AG09309 (cell line): ENCODE data around the gene RMND1.

Experiments used
- DNase-seq: peaks from one replicate; pipeline ENCODE4 v3.0.0-alpha.2; 2010; ENCODE audit warnings: low read depth
- H3K4me3 ChIP-seq: 2 replicates; pipeline ENCODE4 v1.5.1; 2011; ENCODE audit warnings: mild to moderate bottlenecking, low read depth, low read length, moderate library complexity; ENCODE audit not compliant: control insufficient read depth
- TF ChIP-seq, protein P1 (sequence below): IDR thresholded peaks from 2 replicates; pipeline ENCODE4 v1.5.1; 2011; ENCODE audit warnings: mild to moderate bottlenecking, low read depth, low read length, inconsistent platforms; ENCODE audit not compliant: insufficient read depth, control insufficient read depth; ENCODE audit errors: missing control alignments

RMND1 gene

DNA sequence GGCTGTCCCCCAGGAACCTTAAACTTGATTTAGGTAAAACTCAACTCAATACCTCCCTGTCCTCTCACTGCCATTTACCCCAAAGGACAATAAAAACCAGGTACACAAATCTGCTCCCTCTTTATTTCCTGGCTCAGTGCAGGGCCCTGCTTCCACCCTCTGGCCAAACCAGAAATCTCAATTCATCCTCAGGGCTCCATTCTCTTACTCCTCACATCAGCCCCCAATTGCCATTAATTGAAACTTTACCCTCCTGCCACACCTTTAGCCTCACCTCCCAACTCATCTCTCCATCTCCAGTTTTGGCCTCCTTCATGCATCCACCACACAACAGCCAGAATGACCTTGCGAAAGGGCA, 71.1 kb downstream of the RMND1 start:
- H3K4me3 ChIP-seq = no peak overlapping the region
- DNase-seq = no peak
- TF ChIP-seq, protein P1, sequence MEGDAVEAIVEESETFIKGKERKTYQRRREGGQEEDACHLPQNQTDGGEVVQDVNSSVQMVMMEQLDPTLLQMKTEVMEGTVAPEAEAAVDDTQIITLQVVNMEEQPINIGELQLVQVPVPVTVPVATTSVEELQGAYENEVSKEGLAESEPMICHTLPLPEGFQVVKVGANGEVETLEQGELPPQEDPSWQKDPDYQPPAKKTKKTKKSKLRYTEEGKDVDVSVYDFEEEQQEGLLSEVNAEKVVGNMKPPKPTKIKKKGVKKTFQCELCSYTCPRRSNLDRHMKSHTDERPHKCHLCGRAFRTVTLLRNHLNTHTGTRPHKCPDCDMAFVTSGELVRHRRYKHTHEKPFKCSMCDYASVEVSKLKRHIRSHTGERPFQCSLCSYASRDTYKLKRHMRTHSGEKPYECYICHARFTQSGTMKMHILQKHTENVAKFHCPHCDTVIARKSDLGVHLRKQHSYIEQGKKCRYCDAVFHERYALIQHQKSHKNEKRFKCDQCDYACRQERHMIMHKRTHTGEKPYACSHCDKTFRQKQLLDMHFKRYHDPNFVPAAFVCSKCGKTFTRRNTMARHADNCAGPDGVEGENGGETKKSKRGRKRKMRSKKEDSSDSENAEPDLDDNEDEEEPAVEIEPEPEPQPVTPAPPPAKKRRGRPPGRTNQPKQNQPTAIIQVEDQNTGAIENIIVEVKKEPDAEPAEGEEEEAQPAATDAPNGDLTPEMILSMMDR = no peak

DNA sequence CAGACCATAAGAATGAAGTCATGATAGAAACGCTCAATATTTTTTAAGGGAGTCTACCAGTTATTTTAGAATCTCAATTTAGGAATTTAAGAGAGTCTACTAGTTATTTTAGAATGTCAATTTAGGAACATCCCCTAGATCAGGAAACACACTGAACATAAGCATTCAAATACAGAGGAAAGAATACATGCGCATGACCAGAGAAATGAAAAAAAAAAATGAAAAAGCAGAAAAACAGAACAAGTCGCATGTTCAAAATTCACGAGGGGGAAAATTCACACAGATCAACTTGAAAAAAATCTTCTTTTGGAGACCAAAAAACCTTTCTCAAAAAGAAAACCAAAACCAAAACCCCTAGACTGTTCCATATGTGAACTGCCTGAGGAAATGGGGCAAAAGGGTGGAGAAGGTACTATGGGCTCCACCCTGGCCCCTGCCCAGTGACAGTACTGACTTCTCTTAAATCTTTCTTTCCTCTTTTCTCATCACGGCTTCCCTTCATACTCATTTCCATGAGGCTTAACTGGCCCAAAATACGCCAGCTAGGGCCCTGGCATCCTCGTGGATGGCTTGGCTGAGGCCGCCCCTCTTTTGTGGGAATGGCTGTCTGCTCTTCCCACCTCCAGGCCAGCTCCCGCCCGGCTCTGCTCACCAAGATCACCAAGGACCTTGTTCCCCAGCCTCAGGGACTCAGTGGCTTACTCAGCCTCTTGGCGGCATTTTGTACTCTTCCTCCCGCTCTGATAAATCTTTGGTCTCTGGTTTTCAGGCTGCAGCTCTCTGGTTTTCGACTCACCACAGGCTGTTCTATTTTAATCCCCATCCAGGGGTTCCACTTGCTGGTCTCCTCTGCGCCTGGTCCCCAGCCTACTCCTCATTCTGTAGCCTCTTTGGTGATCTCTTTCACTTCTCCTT, 71.7 kb downstream of the RMND1 start:
- TF ChIP-seq, protein P1 = no peak
- 0 out of 2 replicates have a peak overlapping the region, but pooled peaks have one; percentile 2 for H3K4me3 ChIP-seq
- DNase-seq = no peak

DNA sequence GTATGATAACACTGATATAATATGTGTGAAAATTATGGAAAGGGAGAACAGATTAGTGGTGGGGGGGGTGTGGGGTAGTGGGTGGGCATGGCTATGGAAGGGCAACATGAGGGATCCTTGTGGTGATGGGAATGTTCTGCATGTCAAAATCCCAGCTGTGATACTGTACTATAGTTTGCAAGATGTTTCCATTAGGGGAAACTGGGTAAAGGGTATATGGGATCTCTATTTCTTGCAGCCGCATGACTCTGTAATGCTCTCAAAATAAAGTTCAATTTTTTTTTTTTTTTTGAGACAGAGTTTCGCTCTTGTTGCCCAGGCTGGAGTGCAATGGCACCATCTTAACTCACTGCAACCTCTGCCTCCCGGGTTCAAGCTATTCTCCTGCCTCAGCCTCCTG, 74.8 kb downstream of the RMND1 start:
- no peak for DNase-seq
- no peak overlapping the region for H3K4me3 ChIP-seq
- TF ChIP-seq, protein P1 = no peak

DNA sequence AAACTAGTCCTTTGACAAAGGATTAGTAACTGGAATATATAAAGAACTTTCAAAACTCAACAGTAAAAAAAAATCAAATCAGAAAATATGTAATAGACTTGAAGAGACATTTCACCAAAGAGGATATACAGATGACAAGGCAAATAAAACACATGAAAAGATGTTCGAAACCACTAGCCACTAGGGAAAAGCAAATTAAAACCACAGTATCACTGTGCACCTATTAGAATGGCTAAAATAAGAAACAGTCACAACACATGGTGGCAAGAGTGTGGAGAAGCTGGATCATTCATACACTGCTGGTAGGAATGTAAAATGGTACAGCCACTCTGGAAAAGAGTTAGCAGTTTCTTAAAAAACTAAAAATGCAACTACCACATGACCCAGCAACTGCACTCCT, 75.5 kb downstream of the RMND1 start:
- TF ChIP-seq, protein P1 = no peak
- no peak overlapping the region for H3K4me3 ChIP-seq
- DNase-seq = no peak

DNA sequence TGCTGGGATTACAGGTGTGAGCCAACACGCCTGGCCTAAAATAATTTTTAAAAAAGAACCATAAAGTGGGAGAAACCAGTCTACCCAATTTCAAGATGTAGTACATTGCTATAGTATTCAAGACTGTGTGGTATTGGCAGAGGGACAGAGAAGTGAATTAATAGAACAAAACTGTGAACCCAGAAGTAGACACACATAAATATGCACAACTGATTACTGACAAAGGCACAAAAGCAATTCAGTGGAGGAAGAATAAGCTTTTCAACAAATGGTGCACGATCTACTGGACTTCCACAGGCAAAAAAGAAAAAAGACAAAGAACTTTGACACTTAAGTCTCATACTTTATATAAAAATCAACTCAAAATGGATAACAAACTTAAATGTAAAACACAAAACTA, 76.1 kb downstream of the RMND1 start:
- H3K4me3 ChIP-seq = no peak overlapping the region
- no peak for DNase-seq
- TF ChIP-seq, protein P1 = no peak

DNA sequence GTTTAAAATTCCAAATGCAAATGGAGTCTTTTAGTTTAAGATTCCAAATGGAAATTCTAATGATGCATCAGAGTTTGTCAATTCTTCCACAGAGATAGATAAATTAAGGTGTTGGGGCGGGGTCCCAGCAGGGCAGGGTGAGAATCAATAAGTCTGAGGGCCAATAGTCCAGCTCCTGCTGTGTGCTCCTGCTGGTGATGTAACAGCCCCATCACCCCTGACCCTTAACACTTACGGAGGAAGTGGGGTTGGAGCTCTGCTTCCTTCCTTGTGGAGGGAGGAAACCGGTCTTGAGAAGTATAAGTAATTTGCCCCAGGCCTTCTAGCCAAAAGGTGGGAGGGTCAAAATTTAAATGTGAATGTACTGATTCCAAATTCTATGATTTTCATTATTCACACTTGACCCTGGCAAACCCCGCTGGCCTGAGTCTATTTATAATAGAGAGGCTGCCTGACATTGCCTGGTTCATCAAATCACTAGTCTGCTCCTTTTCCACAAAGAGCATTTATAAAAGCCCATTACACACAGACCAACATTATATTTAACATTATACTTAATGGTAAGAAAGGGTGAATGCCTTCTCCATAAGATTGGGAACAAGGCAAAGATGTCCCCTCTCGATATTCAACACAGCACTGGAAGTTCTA, 77.8 kb downstream of the RMND1 start:
- TF ChIP-seq, protein P1 = no peak

DNA sequence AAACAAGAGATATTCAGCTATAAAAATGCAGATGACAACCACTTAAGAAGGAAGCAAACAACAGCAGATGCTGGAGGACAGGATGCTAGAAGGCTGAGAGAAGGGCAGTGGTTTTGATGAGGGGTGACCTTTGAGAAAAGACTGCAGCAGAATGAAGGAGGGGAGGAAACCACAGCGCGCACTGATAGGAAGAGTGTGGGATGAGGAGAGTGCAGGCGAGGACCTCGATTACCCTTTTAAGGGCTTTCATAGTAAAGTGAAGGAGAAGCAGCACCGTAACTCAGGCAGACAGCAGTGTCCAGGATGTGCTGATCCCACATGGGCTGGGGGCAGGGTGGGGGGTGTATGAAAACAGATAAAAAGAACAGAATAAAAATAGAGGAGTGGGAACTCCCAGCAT, 79.8 kb downstream of the RMND1 start:
- no peak overlapping the region for H3K4me3 ChIP-seq
- TF ChIP-seq, protein P1 = no peak
- no peak for DNase-seq

More for the DNA sequence above, 77.8 kb downstream of the RMND1 start:
- H3K4me3 ChIP-seq = no peak overlapping the region
- DNase-seq = no peak
